ENCODE data around the gene PDE4D.

DNA sequence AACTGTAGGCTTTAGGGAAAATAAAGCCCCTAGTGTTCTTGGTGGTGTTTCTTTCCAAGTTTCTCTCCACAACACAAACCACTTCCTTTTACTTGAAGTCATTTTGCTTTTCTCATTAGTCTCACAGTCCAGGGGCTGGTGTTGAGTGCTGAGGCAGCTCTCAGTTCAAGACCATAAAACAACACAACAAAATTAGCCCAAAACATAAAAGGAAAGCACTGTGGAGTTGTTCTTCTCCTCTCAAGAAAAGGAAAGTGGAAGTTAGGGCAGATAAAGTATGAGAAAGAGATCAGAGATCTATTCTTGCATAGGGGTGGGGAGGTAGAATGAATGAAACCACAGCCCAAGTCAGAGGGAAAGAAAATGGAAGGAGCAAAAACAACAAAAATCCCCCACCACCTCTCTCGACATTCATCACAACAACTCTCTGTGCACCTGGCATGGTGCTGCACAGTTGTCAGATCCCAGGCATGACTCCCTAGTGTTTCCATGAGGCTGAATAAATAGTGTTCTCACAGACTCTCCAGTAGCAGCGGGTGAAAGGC, 740.8 kb downstream of the PDE4D start:
- TF ChIP-seq ARNTL (CRISPR knock-in tag; IDR thresholded peaks at IDR 0.05; ENCODE audit: borderline replicate concordance, low read depth): no peak
- TF ChIP-seq, protein P1, sequence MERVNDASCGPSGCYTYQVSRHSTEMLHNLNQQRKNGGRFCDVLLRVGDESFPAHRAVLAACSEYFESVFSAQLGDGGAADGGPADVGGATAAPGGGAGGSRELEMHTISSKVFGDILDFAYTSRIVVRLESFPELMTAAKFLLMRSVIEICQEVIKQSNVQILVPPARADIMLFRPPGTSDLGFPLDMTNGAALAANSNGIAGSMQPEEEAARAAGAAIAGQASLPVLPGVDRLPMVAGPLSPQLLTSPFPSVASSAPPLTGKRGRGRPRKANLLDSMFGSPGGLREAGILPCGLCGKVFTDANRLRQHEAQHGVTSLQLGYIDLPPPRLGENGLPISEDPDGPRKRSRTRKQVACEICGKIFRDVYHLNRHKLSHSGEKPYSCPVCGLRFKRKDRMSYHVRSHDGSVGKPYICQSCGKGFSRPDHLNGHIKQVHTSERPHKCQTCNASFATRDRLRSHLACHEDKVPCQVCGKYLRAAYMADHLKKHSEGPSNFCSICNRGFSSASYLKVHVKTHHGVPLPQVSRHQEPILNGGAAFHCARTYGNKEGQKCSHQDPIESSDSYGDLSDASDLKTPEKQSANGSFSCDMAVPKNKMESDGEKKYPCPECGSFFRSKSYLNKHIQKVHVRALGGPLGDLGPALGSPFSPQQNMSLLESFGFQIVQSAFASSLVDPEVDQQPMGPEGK (CRISPR knock-in tag; IDR thresholded peaks at IDR 0.05; ENCODE audit: borderline replicate concordance): no peak
- TF ChIP-seq, protein P2, sequence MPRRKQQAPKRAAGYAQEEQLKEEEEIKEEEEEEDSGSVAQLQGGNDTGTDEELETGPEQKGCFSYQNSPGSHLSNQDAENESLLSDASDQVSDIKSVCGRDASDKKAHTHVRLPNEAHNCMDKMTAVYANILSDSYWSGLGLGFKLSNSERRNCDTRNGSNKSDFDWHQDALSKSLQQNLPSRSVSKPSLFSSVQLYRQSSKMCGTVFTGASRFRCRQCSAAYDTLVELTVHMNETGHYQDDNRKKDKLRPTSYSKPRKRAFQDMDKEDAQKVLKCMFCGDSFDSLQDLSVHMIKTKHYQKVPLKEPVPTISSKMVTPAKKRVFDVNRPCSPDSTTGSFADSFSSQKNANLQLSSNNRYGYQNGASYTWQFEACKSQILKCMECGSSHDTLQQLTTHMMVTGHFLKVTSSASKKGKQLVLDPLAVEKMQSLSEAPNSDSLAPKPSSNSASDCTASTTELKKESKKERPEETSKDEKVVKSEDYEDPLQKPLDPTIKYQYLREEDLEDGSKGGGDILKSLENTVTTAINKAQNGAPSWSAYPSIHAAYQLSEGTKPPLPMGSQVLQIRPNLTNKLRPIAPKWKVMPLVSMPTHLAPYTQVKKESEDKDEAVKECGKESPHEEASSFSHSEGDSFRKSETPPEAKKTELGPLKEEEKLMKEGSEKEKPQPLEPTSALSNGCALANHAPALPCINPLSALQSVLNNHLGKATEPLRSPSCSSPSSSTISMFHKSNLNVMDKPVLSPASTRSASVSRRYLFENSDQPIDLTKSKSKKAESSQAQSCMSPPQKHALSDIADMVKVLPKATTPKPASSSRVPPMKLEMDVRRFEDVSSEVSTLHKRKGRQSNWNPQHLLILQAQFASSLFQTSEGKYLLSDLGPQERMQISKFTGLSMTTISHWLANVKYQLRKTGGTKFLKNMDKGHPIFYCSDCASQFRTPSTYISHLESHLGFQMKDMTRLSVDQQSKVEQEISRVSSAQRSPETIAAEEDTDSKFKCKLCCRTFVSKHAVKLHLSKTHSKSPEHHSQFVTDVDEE (CRISPR knock-in tag; IDR thresholded peaks at IDR 0.05): no peak
- TF ChIP-seq OSR1 (CRISPR knock-in tag; IDR thresholded peaks at IDR 0.05): no peak
- TF ChIP-seq, protein P3, sequence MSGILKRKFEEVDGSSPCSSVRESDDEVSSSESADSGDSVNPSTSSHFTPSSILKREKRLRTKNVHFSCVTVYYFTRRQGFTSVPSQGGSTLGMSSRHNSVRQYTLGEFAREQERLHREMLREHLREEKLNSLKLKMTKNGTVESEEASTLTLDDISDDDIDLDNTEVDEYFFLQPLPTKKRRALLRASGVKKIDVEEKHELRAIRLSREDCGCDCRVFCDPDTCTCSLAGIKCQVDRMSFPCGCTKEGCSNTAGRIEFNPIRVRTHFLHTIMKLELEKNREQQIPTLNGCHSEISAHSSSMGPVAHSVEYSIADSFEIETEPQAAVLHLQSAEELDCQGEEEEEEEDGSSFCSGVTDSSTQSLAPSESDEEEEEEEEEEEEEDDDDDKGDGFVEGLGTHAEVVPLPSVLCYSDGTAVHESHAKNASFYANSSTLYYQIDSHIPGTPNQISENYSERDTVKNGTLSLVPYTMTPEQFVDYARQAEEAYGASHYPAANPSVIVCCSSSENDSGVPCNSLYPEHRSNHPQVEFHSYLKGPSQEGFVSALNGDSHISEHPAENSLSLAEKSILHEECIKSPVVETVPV (CRISPR knock-in tag; IDR thresholded peaks at IDR 0.05): no peak
- TF ChIP-seq ZNF565 (CRISPR knock-in tag; conservative IDR thresholded peaks at IDR 0.05; ENCODE audit: low read depth): no peak
- TF ChIP-seq, protein P4, sequence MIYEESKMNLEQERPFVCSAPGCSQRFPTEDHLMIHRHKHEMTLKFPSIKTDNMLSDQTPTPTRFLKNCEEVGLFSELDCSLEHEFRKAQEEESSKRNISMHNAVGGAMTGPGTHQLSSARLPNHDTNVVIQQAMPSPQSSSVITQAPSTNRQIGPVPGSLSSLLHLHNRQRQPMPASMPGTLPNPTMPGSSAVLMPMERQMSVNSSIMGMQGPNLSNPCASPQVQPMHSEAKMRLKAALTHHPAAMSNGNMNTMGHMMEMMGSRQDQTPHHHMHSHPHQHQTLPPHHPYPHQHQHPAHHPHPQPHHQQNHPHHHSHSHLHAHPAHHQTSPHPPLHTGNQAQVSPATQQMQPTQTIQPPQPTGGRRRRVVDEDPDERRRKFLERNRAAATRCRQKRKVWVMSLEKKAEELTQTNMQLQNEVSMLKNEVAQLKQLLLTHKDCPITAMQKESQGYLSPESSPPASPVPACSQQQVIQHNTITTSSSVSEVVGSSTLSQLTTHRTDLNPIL (CRISPR knock-in tag; IDR thresholded peaks at IDR 0.05; ENCODE audit: low read depth): no peak
- TF ChIP-seq RARB (CRISPR knock-in tag; IDR thresholded peaks at IDR 0.05): no peak
- TF ChIP-seq PPARA (CRISPR knock-in tag; IDR thresholded peaks at IDR 0.05; ENCODE audit: borderline replicate concordance): no peak
- TF ChIP-seq SNAI2 (CRISPR knock-in tag; IDR thresholded peaks at IDR 0.05): no peak
- TF ChIP-seq ZFP3 (CRISPR knock-in tag; IDR thresholded peaks at IDR 0.05): no peak

Data from SK-N-SH treated with all-trans-retinoic acid at 6 μM for 48 hours (cell line).